Measurements from ENCODE around the gene CDC6.

The CDC6 gene

DNA sequence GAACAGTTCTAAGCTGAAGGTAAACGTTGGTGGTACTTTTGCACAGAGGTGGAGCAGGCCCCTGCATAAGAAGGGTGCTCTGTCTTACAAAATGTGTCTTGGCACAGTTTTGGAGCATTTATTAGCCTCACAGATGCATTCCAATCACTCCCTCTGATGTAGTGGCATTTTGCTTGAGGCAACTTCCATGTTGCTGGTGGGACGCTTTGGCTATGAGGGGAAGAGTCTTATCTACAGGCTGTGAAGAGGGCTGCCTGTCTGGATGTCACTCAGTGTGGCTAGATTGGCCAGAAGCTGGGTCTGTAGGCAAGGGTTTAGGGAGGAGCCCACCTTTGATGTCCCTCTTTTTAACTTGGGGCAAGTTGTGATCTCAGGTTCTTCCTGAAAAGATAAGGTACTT is 18.7 kb downstream of the CDC6 start:
- H3K4me3 ChIP-seq (ENCODE audit: low read depth, low read length) = no peak overlapping the region
- no peak for DNase-seq (ENCODE audit: low read depth)

GRCh38 chr17:40307001-40307730 is 19.5 kb downstream of the CDC6 start:
- H3K4me3 ChIP-seq (ENCODE audit: low read depth, low read length) = no peak overlapping the region
- no peak for TF ChIP-seq CTCF (IDR thresholded peaks at IDR 0.05; ENCODE audit: insufficient read depth, low read depth, low read length, missing control alignments)
- no peak for DNase-seq (ENCODE audit: low read depth)

More for the DNA sequence above, 18.7 kb downstream of the CDC6 start:
- no peak for TF ChIP-seq CTCF (IDR thresholded peaks at IDR 0.05; ENCODE audit: insufficient read depth, low read depth, low read length, missing control alignments)

DNA sequence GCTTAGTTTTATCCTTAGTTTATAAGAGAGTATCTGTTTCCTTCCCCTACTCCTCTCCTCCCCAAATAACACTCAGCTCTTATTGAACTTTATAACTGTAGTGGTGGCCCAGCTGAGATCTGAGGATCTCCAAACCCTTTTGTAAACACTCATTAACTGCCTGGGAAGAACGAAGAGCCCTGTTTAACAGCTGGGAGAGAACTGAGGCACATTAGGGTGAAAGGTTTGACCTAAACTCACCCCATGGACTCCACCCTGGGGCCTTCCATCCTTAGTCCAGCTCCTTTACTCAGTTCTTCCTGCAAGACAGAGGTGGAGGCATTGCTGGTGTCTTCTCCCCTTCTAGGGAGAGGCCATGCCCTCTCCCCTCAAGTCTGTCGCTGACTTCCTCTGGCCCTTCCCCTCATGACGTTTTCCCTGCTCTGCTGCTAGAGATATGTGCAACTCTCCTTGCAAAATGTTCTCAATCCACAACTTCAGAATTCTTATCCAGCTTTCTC is 20.1 kb downstream of the CDC6 start:
- DNase-seq (ENCODE audit: low read depth) = no peak
- no peak overlapping the region for H3K4me3 ChIP-seq (ENCODE audit: low read depth, low read length)
- no peak for TF ChIP-seq CTCF (IDR thresholded peaks at IDR 0.05; ENCODE audit: insufficient read depth, low read depth, low read length, missing control alignments)

DNA sequence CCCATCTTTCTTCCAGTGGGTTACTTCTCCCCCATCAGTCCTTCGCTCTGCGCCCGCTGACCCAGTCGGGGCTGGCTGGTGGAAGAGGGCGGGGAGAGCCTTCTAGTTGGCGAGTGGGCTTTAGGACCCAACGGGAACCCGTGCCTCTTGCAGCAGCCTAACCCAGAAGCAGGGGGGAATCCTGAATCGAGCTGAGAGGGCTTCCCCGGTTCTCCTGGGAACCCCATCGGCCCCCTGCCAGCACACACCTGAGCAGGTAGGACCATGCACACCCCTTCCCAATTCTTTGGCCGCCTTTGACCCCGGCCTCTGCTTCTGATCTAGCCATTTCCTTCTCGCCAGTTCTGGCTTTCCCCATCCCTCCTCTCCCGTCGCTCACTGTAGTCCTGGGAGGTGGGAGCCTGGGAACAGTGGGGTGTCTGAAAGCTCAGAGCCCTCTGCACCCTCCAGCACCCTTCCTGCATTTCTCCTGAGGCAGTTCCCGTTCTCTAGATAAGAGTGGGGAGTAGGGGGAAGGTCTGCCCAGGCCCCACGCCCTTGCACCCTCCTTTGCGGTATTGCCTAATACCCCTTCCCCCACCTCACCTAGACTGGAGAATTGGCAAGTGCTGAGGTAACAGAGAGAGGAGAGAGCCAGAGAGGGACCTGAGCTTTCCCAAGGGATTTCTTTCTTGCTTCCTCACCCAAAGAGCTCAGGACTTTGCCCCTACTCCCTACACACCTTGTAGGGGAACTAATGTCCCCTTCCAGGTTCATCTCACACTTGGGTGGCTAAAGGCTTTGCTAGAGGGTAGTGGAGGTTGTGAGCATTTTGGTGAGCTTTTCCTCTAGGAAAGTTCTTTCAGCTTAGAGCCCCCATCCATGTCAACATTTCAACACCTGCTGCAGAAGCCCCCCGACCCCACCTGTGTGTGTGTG is 21.6 kb downstream of the CDC6 start, which contains the start of gene RARA:
TSS of gene RARA (plus strand) at position 150 of the 918 bp plus-strand sequence. CDS start 22,039 bp downstream, outside the sequence.
- H3K4me3 ChIP-seq (ENCODE audit: low read depth, low read length) = peak within 1 kb of the TSS; percentile 35
- peak; percentile 54 for DNase-seq (ENCODE audit: low read depth)
- no peak for TF ChIP-seq CTCF (IDR thresholded peaks at IDR 0.05; ENCODE audit: insufficient read depth, low read depth, low read length, missing control alignments)

- no peak for TF ChIP-seq CTCF (IDR thresholded peaks at IDR 0.05; ENCODE audit: insufficient read depth, low read depth, low read length, missing control alignments)
- H3K4me3 ChIP-seq (ENCODE audit: low read depth, low read length) = 0 out of 2 replicates have a peak overlapping the region, but pooled peaks have one; percentile 8
- no peak for DNase-seq (ENCODE audit: low read depth)
Measured at GRCh38 chr17:40309949-40310510, 22.4 kb downstream of the CDC6 start.

GRCh38 chr17:40310882-40311391 is 23.3 kb downstream of the CDC6 start:
- DNase-seq (ENCODE audit: low read depth) = no peak
- H3K4me3 ChIP-seq (ENCODE audit: low read depth, low read length) = peak overlapping the region; percentile 7; the same call in 1 of the 2 replicates

More at GRCh38 chr17:40310882-40311391, 23.3 kb downstream of the CDC6 start:
- no peak for TF ChIP-seq CTCF (IDR thresholded peaks at IDR 0.05; ENCODE audit: insufficient read depth, low read depth, low read length, missing control alignments)

Data from GM12865 (cell line).